HG03378 (cell line): ENCODE data around the gene RBM17.
"Not testable (repeated sequence)": the region's sequence is repeated elsewhere in the genome, so short reads cannot be mapped to it uniquely, and the experiment has no call there.

Source experiments
- ATAC-seq: cut with Tn5 transposase; IDR thresholded peaks from one replicate; pipeline ENCODE4 v1.9.1; 2021; ENCODE audit warnings: mild to moderate bottlenecking, moderate library complexity; ENCODE audit not compliant: unreplicated experiment

Gene RBM17

DNA sequence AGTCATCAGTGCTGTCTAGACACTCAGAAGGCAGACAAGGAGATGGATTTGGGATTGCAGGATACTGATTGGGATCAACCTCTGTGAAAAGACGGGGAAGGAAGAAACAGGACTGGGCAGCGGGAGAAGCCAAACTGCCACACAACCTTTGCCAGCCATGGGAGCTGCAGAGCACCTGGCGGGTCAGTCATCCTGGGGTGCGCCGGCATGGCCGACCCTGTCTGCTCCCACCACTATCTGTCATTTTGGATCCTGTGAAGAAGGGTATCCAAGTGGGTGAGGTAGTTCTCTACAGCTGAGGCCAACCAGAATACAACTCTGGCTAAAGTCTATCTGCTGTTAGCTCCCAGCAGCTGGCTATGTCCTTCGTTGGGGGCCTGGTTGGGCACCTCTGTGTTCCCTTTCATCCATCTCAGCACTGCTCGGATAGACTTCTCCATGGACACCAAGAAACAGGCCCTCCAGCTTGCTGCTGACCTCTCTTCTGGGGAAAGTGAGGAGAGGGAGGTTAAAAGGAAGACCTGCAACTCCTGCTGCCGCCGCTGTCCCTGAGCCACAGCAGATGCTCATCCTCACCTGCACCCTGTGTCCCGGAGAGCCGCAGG is 11.7 kb upstream of the RBM17 start:
- ATAC-seq: no peak

DNA sequence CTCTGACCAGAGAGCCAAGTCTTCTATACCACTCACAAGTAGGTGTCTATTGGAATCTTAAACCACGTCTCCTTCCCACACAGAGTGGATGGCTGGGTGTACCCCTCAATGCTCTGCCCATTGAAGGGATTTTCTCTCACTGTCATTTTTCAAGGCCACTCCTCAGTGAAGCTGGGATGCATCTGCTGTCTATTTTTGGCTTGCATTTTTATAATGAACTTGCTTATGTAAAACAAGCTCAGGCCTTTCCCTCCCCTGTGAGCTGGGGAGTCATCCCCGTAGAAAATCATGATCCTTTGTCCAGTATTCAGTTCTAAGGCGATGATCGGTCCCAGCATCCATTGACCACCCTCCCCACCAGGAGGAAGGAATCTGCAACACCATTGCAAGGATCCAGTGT is 9.8 kb upstream of the RBM17 start:
- no peak for ATAC-seq

GRCh38 chr10:6080417-6080973 is 8.3 kb upstream of the RBM17 start:
- no peak for ATAC-seq

- no peak for ATAC-seq
These were observed 6.1 kb upstream of the RBM17 start for GRCh38 chr10:6082496-6083395.

DNA sequence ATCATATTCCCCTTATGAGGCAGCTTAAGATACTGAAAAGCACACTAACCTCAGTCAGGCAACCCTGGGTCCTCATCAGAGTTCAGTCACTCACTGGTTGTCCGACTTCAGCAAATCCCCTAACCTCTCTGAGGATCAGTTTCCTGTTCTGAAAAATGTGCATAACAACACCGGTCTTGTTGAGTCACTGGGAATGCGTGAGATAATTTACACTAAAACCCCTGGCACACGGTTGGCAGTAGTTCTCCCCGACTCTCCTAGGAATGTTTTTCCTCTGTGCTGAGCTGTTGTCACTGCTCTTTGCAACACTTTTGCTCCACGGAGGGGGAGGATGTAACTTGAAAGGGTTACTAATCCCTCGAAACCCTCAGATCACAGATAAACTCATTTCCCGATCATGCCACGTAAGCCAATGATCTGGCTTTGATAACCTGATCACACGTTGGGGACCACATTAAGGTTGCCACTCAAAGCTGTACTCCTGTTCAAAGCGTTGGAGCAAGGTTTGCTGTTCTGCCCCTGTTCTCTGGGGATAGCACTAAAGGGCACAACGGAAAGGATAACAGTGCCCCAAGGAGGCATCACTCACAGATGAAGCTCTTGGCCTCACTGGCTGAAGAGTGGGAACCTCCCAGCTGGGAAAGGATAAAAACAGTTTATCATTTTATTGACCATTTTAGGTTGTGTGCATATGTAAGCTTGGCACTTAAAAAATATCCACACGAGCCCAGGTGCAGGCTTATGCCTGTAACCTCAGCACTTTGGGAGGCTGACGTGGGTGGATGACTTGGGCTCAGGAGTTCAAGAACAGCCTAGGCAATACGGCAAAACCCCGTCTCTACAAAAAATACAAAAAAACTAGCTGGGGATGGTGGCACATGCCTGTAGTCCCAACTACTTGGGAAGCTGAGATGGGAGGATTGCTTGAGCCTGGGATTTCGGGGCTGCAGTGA is 5.0 kb upstream of the RBM17 start:
- ATAC-seq: no peak

GRCh38 chr10:6086375-6087233 is 2.2 kb upstream of the RBM17 start:
- ATAC-seq: peak; percentile 52

GRCh38 chr10:6089334-6090219 is 743 bp downstream of the RBM17 start:
- ATAC-seq: peak; percentile 3

- ATAC-seq: no peak
These were observed 2.8 kb downstream of the RBM17 start for GRCh38 chr10:6091630-6092029.

- ATAC-seq: no peak
These were observed 3.9 kb downstream of the RBM17 start for GRCh38 chr10:6092731-6093130.

GRCh38 chr10:6095810-6096570 is 7.2 kb downstream of the RBM17 start:
- no peak for ATAC-seq

- no peak for ATAC-seq
These were observed 8.2 kb downstream of the RBM17 start for GRCh38 chr10:6097063-6097462.

GRCh38 chr10:6098156-6098555 is 9.3 kb downstream of the RBM17 start:
- ATAC-seq: no peak

DNA sequence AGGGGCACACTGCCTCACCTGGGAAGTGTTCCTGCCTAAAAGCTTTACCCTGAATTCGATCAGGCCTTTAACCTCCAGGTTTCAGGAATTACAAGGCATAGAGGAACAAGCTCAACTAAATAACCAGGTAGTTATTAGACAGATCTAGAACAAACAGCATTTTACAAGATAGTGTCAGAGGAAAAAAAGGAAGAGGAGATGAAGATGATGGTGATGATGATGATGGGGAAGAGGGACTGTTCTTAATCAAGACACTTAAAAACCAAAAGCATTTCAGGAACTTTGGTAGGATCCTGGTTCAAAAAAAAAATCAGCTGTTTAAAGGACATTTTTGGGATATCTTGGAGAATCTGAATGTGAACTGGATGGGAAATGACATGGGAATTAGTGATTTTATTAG is 11.5 kb downstream of the RBM17 start:
- no peak for ATAC-seq

GRCh38 chr10:6101181-6101580 is 12.3 kb downstream of the RBM17 start:
- ATAC-seq: peak; percentile 81

GRCh38 chr10:6102128-6102527 is 13.3 kb downstream of the RBM17 start:
- ATAC-seq: no peak

DNA sequence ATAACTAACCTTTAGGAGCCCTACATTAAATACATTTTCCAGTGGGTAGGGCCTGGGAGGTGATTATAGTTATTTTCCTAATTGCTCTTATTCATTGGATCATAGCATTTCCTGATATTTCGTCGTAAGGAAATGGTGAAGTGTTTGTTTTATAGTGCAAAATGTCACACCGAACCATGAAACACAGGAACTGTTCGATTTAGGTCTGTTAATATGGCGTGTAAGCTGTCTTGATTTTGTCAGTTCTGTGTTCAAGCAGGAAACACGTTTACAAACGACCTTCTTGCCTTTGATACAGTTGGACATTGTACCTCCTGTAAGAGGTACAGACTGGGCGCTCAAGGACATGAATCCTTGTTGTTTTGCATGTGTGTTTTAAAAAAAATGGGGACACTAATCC is 14.8 kb downstream of the RBM17 start:
- ATAC-seq: no peak

DNA sequence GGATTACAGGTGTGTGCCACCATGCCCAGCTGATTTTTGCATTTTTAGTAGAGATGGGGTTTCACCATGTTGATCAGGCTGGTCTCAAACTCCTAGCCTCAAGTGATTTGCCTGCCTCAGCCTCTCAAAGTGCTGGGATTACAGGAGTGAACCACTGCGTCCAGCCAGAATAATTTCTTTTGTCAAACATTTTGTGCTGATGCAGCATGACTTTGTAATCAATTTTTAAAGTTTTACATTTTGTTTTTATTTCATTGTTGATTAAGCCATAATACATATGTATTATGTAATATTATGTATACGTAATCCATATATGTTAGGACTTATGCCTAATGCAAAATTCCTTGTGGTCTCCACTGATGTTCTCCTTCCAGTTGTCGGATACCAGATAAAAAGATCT is 18.8 kb downstream of the RBM17 start:
- not testable (repeated sequence) for ATAC-seq

DNA sequence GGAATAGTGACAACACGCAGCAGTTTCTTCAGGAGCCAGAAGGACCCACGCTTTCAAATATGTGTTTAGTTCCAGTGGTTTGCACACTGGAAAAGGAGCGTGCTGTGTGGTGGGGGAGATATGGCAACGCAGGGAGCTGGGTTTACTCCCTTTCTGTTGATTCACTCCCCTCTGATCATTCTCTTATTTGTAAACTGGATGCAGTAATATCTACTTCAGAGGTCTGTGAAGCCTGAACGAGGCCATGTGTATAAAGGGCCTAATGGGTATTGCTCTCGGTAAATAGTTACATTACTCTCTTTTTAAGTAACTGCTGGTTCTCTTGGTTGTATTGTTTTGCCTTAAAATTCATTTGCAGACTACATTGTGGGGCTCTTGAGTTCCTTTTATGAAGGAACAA is 19.2 kb downstream of the RBM17 start:
- ATAC-seq: no peak
